ENCODE data around the gene HBG2. TPM values are rescaled to one million over a fixed set of nuclear protein-coding genes. Genes with fewer than 3 reads are reported as not detected.

The HBG2 gene
- total RNA-seq, 1 donor from 2014 or later = not detected

GRCh38 chr11:5226732-5227310, 27.8 kb downstream of the HBG2 start, which contains the start of gene HBB:
HBB (minus strand) TSS chr11:5227071; CDS start chr11:5227021, 50 bp downstream.
- no peaks in the 10 kb centered on the region for H3K4me1 ChIP-seq
- H3K9me3 ChIP-seq = no peaks in the 10 kb centered on the region
- DNase-seq (ENCODE audit: low spot score in 2 of 2) = no peak
- H3K27me3 ChIP-seq = no peaks in the 10 kb centered on the region
- H3K4me3 ChIP-seq = no peak within 1 kb of the TSS
- no peaks in the 10 kb centered on the region for H3K36me3 ChIP-seq
- no peak within 1 kb of the TSS for H3K27ac ChIP-seq
- no peak for TF ChIP-seq CTCF (IDR thresholded peaks at IDR 0.05)
- intact Hi-C loops (cut with DNase I) = no loop called here

GRCh38 chr11:5225480-5225871, 29.1 kb downstream of the HBG2 start:
- no peaks in the 10 kb centered on the region for H3K36me3 ChIP-seq

GRCh38 chr11:5224538-5225479, 29.8 kb downstream of the HBG2 start:
- intact Hi-C loops (cut with DNase I) = no loop called here
- Histone ChIP-seq H3K27ac (no peak overlapping the region), H3K9me3 (peaks cover 0 to 4% of the 10 kb centered on the region in 2 donors), H3K4me1 (no peaks in the 10 kb centered on the region), H3K27me3 (no peaks in the 10 kb centered on the region), H3K36me3 (no peaks in the 10 kb centered on the region), H3K4me3 (no peak overlapping the region)
- TF ChIP-seq CTCF (IDR thresholded peaks at IDR 0.05) = no peak
- DNase-seq (ENCODE audit: low spot score in 2 of 2) = no peak

More at GRCh38 chr11:5225480-5225871, 29.1 kb downstream of the HBG2 start:
- Histone ChIP-seq H3K27me3 (no peaks in the 10 kb centered on the region), H3K4me1 (no peaks in the 10 kb centered on the region), H3K9me3 (peaks cover 0 to 4% of the 10 kb centered on the region in 2 donors), H3K27ac (no peak overlapping the region), H3K4me3 (no peak overlapping the region)
- no peak for DNase-seq (ENCODE audit: low spot score in 2 of 2)
- intact Hi-C loops (cut with DNase I) = no loop called here
- TF ChIP-seq CTCF (IDR thresholded peaks at IDR 0.05) = no peak

- intact Hi-C loops (cut with DNase I) = no loop called here
- Histone ChIP-seq H3K9me3 (peaks cover 0 to 4% of the 10 kb centered on the region in 2 donors), H3K4me1 (no peaks in the 10 kb centered on the region), H3K36me3 (no peaks in the 10 kb centered on the region), H3K4me3 (no peak overlapping the region), H3K27me3 (no peaks in the 10 kb centered on the region), H3K27ac (no peak overlapping the region)
- TF ChIP-seq CTCF (IDR thresholded peaks at IDR 0.05) = no peak
- no peak for DNase-seq (ENCODE audit: low spot score in 2 of 2)
These were observed 30.9 kb downstream of the HBG2 start for GRCh38 chr11:5223686-5224085.

- no peak overlapping the region for H3K4me3 ChIP-seq
- no peak for TF ChIP-seq CTCF (IDR thresholded peaks at IDR 0.05)
- peaks cover 0 to 4% of the 10 kb centered on the region in 2 donors for H3K9me3 ChIP-seq
- no peak for DNase-seq (ENCODE audit: low spot score in 2 of 2)
- H3K4me1 ChIP-seq = no peaks in the 10 kb centered on the region
- no peaks in the 10 kb centered on the region for H3K27me3 ChIP-seq
- intact Hi-C loops (cut with DNase I) = no loop called here
- no peaks in the 10 kb centered on the region for H3K36me3 ChIP-seq
- no peak overlapping the region for H3K27ac ChIP-seq
These were observed 31.4 kb downstream of the HBG2 start for GRCh38 chr11:5223146-5223545.

Measured in ascending aorta (tissue), 2 donors.